ENCODE data around the gene ING1.
"Not testable (repeated sequence)": the region's sequence is repeated elsewhere in the genome, so short reads cannot be mapped to it uniquely, and the experiment has no call there.

Gene ING1

DNA sequence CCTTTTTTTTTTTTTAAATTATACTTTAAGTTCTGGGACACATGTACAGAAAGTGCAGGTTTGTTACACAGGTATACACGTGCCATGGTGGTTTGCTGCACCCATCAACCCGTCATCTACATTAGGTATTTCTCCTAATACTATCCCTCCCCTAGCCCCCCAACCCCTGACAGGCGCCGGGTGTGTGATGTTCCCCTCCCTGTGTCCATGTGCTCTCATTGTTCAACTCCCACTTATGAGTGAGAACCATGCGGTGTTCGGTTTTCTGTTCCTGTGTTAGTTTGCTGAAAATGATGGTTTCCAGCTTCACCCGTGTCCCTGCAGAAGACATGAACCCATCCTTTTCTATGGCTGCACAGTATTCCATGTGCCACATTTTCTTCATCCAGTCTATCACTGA lies 17.7 kb upstream of the ING1 start:
- not testable (repeated sequence) for DNase-seq

DNA sequence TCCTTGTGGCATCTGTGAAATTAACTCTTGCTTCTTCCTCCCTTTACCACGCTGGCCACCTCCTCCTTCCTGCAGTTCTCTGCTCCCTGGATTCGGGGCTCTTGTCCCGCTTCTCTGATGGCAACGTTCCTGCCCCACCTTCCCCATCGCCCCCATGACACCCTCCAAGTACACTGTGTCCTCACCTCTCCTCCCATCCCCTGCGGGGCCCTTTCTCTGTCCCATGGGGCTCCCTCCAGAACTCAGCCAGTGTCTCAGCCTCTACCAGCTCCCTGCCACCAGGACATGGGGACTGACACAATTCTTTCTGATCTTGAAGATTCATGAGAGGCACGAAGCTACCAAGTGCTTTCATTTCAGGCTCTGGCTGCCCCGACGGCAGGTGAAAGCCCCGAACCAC lies 16.7 kb upstream of the ING1 start:
- DNase-seq = no peak

DNA sequence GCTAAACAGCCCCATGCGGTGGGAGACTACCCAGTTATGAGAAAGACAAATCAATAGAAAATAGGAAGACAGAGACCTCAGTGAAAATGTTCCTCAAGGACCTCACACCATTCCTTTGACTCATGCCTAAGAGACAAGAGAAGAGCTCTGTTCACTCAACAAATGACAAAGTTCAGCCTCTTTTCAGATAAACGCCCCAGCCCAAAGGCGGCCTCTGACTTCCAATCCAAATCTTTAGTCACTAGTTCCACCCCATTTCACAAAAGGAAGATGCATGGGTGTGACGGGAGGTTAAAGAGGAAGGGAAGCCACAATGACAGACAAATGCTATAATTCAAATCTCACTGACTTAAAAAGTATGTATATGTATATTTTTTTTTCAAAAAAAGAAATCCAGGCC lies 15.7 kb upstream of the ING1 start:
- DNase-seq = no peak

DNA sequence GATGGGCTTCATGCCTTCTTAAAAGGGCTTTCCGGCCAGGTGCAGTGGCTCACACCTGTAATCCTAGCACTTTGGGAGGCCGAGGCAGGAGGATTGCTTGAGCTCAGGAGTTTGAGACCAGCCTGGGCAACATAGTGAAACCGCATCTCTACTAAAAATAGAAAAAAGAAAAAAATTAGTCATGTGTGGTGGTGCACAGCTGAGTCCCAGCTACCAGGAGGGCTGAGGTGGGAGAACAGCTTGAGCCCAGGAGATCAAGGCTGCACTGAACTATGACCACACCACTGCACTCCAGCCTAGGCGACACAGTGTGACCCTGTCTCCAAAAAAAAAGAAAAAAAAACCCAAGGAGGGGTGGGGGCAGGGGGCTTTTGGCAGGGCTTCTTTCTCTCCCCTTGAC lies 14.8 kb upstream of the ING1 start:
- no peak for DNase-seq

DNA sequence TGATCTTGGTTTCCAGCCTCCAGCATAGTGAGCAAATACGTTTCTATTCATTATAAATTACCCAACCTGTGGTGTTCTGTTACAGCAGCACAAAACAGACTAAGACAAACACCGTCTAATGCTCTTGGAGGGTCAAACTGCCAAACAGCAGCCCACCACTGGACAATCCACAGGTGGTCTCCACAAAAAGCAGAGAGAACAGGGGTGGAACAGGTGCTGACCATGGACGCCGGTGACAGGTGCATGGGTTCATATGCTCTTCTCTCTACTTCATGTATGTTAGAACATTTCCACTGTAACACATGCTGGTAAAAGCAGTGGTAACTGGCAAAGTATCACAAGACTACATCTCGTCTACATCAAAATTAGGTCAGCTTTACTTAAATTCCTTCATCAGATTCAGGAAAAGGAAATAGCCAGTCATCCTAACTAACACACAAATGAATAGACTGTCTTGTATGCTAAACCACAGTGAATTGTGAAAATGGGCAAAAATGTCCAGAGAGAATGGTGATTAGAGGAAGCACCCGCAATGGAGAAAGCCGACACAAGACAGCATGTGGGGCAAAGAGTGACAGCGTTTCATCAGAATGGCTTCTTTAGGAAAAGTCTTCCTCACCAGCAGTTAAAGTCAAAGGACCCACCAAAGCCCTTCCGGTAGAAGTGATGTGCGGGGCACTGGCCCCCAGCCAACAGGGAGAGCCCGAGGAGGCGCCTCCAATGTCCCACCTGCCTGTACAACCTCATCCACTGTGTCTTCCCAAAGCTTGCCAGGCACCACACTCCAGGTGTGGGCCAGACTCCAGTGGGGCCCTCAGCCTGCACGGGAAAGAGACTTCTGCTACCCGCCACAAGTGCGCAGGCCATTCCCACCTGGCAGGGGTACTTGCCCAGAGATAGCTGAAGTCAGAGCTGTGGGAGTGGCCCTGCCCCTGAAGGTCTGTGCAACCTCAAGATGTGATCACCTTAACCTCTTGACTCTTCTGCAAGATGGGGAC lies 14.1 kb upstream of the ING1 start:
- DNase-seq = no peak

DNA sequence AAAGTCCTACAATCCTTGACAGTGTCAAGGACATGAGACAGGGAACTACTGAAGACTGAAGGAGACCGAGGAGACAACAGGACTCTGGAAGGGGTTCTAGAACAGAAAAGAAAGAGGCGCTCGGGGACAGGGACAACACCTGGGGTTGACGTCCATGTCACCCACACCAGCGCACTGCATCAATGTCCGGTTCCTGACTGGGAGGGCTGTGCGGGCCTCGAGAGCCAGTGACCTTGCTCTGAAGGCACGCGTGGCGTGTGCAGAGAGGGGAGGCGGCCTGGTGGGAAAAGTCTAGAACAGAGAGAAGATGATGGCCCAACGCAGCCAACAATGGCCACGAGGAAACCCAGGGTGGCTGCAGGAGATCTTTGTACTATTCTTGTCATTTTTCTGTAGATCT lies 13.3 kb upstream of the ING1 start:
- DNase-seq = no peak

DNA sequence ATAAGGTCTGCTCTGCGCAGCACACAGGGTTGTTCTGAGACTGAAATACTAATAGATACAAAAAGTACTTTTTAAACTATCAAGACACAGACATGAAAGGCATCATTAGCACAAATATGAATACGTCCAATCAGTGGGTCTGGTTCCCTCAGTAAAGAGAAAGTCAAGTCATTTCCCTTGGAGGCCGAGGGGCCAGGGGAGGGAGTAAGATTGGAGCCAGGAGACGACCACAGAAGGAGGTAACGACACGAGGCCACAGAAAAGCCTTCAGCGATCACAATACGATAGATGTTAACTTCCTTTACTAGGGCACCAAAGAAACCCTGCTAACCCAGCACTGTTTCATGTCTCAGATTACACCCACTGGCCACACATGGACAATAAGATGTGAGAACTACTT lies 12.9 kb upstream of the ING1 start:
- no peak for DNase-seq

DNA sequence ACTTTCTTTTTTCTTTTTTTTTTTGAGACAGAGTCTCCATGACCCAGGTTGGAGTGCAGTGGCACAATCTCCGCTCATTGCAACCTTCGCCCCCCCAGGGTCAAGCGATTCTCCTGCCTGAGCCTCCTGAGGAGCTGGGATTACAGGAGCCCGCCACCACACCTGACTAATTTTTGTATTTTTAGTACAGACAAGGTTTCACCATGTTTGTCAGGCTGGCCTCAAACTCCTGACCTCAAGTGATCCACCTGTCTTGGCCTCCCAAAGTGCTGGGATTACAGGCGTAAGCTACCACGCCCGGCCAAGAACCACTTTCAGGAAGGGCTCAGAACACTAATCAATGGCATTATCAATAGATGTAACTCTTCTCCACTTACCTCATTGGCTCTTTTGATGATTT lies 12.4 kb upstream of the ING1 start:
- DNase-seq = not testable (repeated sequence)

DNA sequence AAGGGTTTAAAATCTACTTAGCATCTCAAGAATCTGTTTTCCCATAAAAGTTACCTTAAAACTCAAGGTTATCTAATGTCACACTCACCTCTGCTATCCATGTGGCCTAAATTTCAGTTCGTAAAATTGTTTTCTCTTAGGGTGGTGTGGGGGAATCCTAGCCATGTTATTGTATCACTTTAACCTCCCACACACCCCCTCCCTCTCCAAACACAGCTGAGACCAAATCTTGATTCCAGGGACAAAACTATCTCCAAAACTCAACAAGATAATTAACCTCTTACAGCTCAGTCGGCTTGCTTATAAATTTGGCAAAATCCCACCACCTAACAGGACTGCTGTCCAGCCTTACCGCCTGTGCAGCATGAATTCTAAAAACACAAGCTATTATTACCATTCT lies 11.4 kb upstream of the ING1 start:
- DNase-seq = no peak

DNA sequence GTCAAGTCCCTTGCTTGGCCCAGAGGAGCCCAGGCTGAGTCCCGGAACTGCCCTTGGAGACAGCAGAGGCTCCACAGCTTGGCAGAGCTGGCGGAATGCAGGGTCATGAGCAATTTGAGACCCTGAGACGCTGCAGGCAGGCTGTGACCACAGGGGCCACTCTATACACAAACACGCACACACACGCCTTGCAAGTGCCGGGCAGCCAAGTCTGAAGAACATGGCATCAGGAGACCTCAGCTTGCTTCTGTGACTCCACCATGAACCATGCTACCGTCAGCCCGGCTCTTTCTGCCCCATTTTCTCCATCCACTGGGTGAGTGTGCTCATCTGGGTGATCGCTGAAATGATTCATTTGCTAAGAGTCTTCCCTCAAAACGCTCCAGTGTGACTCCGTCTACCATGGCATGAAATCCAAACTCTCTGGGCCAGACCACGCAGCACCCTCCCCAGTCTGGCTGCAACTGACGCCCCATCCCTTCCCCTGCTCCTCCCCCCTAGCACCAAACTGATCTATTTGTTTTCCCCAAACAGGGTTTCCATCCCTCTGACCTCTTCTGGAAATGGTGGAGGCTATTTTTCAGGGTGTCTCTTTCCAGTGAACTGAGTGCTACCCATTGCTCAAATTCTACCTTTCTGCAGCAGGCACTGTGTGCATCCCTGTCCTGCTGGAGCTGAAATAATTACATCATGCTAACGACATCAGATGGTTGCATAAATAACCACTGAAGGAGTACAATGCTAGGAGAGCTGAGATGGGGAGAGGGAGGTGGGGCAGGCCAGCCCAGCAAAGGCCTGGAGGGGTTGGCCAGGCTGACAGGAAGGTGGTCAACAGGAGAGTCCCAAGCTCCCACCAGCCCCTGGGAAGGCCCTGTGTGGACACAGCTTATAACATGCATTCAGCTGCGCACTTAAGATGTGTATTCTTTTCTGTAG lies 10.6 kb upstream of the ING1 start:
- no peak for DNase-seq

DNA sequence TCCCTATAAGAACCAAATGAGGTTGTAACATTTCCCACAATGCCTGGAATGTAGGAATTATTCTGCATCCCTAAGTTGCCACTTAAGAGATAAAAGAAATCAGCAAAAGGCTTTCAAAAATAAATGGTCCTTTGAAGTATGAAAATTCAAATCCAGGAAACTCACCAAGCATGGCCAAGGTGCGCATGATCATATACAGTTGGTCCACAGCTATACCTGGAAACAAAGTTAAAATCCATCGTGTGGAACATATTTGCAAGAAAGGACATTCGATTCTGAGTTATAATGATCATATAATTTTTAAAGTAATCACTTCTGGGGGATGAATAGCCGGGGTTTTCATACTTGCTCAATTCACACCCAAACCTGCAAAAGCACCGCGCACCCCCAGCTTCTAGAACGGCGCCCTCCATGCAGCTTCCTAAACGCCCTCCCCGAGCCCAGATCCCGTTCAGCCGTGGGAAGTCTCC lies 8.1 kb upstream of the ING1 start:
- no peak for DNase-seq

DNA sequence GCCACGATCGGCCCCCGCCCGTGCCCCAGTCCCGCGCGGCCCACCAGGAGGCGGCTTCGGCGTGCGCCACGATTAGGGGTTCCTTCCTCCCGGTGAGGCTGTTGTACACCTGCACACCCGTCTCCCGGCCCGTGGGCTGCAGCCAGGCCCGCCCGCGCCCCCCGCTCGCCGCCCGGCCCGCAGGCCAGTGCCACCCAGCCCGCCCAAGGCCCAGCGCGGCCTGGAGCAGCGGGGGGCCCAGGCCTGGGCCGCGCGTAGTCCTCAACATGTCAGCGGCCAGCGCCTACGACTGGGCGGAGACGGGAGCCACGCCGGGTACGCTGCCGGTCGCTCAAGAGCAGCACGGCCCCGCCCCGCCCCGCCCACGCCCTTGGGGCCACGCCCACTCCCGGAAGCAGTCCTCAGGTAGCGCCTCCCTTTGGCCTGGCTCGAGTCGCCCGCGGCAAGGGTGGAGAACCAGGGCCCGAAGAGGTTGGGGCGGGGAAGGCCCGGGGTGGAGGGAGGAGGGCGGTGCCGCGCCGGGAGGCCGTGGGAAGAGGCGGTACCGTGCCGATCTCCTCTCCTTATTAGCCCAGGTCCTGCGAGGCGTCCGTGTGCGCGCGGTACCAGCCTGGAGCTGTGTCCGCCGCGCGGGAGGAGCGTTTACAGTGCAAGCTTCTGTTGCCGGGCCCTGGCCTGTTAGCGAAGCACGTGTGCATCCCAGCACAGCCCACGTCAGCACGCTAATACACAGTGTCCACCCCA lies 7.5 kb upstream of the ING1 start, which contains the start of gene CARS2:
Gene CARS2, minus strand, starts transcription at position 291 of the 744 bp plus-strand sequence. Its CDS starts 23 bp downstream, at position 268.
- peak; percentile 88 to 99 (median 91) for DNase-seq

DNA sequence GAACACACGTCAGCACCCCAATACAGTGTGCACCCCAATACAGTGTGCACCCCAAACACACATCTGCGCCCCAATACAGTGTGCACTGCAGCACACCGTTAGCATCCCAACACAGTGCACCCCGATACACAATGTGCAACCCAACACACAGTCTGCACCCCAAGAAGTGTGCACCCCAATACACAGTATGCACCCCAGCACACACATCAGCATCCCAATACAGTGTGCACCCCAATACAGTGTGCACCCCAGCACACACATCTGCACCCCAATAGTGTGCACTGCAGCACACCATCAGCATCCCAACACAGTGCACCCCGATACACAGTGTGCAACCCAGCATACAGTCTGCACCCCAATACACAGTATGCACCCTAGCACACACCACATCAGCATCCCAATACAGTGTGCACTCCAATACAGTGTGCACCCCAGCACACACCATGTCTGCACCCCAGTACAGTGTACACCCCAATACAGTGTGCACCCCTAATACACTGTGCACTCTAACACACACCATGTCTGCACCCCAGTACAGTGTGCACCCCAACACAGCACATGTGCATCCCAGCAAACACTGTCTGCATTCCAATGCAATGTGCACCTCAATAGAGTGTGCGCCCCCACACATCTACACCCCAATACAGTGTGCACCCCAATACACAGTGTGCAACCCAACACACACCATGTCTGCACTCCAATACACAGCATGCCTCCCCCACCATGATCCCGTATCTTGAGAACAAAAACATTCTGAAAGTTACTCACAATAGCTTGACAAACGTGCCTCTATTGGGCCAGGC lies 6.7 kb upstream of the ING1 start:
- DNase-seq = no peak

DNA sequence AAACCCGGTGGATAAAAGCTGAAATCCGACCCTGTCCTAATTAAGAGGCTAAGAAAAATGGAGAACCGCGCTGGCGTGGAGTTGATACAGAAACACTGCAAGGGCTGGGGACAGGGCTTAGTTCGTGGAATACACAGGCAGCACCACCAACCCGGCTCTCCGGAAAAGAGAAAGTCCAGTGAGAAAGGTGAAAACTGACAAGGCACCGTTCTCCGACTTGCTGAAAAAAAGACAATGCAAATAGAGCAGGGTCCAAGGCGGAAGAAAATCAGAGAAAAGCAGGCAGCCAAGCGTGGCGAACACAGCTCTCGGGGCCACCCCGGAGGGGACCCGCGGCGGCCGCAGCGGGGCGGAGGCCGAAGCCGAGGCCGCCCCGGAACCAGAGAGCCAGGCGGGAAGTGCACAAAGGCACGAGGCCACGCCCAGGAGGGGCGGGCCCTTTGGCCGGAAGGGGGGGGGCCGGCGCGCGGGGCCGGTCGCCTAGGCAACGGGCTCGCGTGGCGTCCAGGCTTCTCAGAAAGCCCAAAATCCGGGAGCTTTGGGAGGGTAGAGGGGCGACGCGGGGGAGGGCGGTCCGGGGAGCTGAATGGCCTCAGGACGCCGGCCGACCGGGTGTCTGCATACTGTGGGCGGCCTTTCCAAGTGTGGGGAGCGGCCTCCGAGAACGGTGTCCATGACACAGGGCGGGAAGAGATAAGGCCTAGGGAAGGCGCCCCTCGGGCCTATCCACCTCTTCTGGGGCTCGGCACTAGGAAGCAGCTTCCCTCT lies 1.2 kb upstream of the ING1 start:
- DNase-seq = peak; percentile 76 to 91 (median 81)

DNA sequence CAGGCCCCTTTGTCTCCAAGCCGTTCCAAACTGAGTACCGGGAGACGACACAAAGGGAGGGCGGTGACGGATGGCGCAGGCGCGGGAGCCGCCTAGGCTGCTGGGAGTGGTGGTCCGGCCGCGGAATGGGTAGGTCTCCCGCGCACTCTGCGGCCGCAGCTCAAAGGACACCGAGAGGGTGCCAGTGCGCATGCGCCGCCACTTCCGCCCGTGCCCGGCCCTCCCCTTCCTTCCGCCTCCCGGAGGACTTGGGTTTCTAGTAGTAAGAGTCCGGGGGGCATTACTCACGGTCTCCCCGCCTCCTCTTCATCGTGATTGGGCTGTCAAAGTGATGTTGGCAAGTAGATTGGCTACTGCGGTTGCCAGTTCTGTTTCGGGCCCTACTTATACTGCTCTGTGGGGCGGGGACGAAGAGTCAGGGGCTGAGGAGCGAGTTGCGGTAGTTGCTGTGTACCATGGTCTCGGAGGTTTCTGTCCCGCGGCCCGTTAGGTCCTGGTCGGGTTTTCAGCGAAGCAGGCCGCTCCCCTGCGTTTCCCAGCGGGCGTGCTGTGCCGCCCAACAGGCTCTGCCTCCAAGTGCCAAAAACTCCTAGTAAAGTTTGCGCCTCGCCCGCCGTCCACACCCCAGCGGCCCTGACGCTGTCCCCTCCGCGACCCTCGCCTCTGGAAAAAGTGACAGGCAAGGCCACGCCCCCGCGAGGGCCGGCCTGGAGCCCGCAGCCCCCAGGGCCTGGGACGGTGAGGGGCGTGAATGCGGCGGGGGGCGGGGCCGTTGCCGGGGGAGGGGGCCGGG lies 455 bp upstream of the ING1 start:
- DNase-seq = peak; percentile 97 to 100 (median 98)

DNA sequence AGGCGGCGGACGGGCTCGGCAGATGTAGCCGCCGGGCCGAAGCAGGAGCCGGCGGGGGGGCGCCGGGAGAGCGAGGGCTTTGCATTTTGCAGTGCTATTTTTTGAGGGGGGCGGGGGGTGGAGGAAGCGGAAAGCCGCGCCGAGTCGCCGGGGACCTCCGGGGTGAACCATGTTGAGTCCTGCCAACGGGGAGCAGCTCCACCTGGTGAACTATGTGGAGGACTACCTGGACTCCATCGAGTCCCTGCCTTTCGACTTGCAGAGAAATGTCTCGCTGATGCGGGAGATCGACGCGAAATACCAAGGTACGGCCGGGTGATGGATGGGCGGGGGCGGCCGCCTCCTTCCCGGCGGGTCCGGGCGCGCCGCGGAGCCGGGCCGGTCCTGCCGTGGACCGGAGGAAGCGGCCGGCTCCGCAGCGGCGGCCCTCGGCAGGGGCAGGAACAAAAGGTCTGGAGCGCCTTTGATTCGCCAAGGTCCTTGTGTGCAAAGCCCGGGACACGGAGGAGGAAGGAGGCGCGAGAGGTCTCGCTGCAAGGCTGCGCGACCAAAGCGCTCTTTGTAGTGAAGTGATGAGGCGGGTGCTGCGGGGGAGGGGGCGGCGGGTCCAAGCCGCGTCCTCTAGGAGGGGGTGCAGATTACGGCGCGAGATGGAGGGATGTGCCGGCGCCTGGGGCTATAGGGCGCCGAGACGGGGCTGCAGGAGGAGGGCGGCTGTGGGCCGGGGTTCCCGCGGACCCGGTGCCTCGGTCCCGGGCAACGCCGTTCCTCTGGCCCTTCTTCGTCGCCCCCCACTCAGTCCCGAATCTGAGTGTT lies 689 bp downstream of the ING1 start:
- peak; percentile 64 to 75 (median 71) for DNase-seq

DNA sequence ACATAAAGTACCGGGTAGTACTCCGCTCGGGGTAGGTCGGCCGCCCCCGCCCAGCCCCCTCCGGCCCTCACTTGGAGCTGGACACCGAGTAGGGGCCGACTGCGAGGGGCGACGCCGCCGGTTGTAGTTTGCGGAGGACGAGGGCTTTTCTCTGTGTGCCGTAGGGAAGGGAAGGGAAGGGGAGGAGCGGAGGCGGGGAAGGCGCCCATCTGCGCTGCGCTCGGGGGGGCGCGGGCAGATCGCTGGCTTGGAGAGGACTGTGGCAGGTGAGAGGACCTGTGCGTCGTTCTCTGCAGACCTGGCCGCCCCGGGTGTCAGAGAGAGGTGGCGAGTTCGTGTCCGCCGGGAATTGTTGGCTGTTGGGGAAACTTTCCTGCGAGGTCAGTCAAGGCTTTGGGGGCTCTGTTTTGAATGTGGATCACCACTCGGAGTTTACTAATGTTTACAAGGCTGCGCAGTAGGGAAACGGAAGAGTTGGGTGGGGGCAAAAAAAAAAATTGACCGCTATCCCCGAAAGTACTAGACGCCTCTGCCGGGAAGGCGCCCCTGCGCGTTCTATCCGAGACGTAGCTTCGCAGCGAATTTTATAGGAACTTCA lies 1.4 kb downstream of the ING1 start:
- DNase-seq = peak in 4 of 5 donors; percentile 30 to 56 (median 44)

All from T-helper 1 cell (primary cell).